ENCODE results near the gene CDK5R2. TPM values are rescaled to one million over a fixed set of nuclear protein-coding genes. Genes with fewer than 3 reads are reported as not detected.

The CDK5R2 gene
- total RNA-seq, 1 donor from 2014 or later, result 0.13 TPM

GRCh38 chr2:218952160-218952559, 7.3 kb upstream of the CDK5R2 start:
- DNase-seq (ENCODE audit: low spot score), result no peak
- Mint-ChIP-seq H3K4me3 (ENCODE audit: unreplicated experiment) (no peak overlapping the region), H3K27ac (ENCODE audit: unreplicated experiment) (no peak overlapping the region), H3K36me3 (ENCODE audit: low read depth, unreplicated experiment) (peaks cover 2% of the 10 kb centered on the region), H3K9me3 (ENCODE audit: unreplicated experiment) (no peaks in the 10 kb centered on the region), H3K27me3 (ENCODE audit: unreplicated experiment) (peaks cover 20% of the 10 kb centered on the region), H3K4me1 (ENCODE audit: unreplicated experiment) (no peaks in the 10 kb centered on the region)
- no peak for TF ChIP-seq CTCF (IDR thresholded peaks at IDR 0.05; ENCODE audit: unreplicated experiment)

GRCh38 chr2:218953366-218953954, 6.0 kb upstream of the CDK5R2 start:
- TF ChIP-seq CTCF (IDR thresholded peaks at IDR 0.05; ENCODE audit: unreplicated experiment), result no peak
- Mint-ChIP-seq H3K4me3 (ENCODE audit: unreplicated experiment) (no peak overlapping the region), H3K36me3 (ENCODE audit: low read depth, unreplicated experiment) (peaks cover 4% of the 10 kb centered on the region), H3K9me3 (ENCODE audit: unreplicated experiment) (no peaks in the 10 kb centered on the region), H3K27me3 (ENCODE audit: unreplicated experiment) (peaks cover 28% of the 10 kb centered on the region), H3K4me1 (ENCODE audit: unreplicated experiment) (no peaks in the 10 kb centered on the region), H3K27ac (ENCODE audit: unreplicated experiment) (no peak overlapping the region)
- no peak for DNase-seq (ENCODE audit: low spot score)

GRCh38 chr2:218954541-218955300, 4.7 kb upstream of the CDK5R2 start:
- no peak for TF ChIP-seq CTCF (IDR thresholded peaks at IDR 0.05; ENCODE audit: unreplicated experiment)

GRCh38 chr2:218956039-218956438, 3.4 kb upstream of the CDK5R2 start:
- H3K27me3 Mint-ChIP-seq (ENCODE audit: unreplicated experiment), result peaks cover 38% of the 10 kb centered on the region

More at GRCh38 chr2:218954541-218955300, 4.7 kb upstream of the CDK5R2 start:
- H3K27me3 Mint-ChIP-seq (ENCODE audit: unreplicated experiment), result peaks cover 34% of the 10 kb centered on the region
- no peak for DNase-seq (ENCODE audit: low spot score)
- no peaks in the 10 kb centered on the region for H3K4me1 Mint-ChIP-seq (ENCODE audit: unreplicated experiment)
- peaks cover 4% of the 10 kb centered on the region for H3K36me3 Mint-ChIP-seq (ENCODE audit: low read depth, unreplicated experiment)
- H3K4me3 Mint-ChIP-seq (ENCODE audit: unreplicated experiment), result no peak overlapping the region
- no peaks in the 10 kb centered on the region for H3K9me3 Mint-ChIP-seq (ENCODE audit: unreplicated experiment)
- H3K27ac Mint-ChIP-seq (ENCODE audit: unreplicated experiment), result no peak overlapping the region

More at GRCh38 chr2:218956039-218956438, 3.4 kb upstream of the CDK5R2 start:
- TF ChIP-seq CTCF (IDR thresholded peaks at IDR 0.05; ENCODE audit: unreplicated experiment), result no peak
- H3K4me3 Mint-ChIP-seq (ENCODE audit: unreplicated experiment), result no peak overlapping the region
- H3K36me3 Mint-ChIP-seq (ENCODE audit: low read depth, unreplicated experiment), result peaks cover 4% of the 10 kb centered on the region
- H3K9me3 Mint-ChIP-seq (ENCODE audit: unreplicated experiment), result no peaks in the 10 kb centered on the region
- H3K27ac Mint-ChIP-seq (ENCODE audit: unreplicated experiment), result no peak overlapping the region
- H3K4me1 Mint-ChIP-seq (ENCODE audit: unreplicated experiment), result peaks cover under 1% of the 10 kb centered on the region
- no peak for DNase-seq (ENCODE audit: low spot score)

All from endothelial cell (in vitro differentiated cells).